K562 (cell line): ENCODE measurements around the gene CACTIN. TPM values are rescaled to one million over a fixed set of nuclear protein-coding genes. Genes with fewer than 3 reads are reported as not detected.

ENCODE experiments used
- ATAC-seq: fragments of 200-7000 bp; cut with Tn5 transposase; 3 replicates; pipeline ENCODE4 v1.9.1; 2020; ENCODE audit warnings: moderate library complexity
- BruUV-seq: library from RNA; stranded (reverse); fragments of 400-500 nt; replicated peaks from 2 replicates; lab custom pipeline; 2021; lab: Mats Ljungman, UMichigan
- CTCF ChIA-PET: fragments of 300-600 bp; formaldehyde crosslinking; extraction: SDS; loops from one replicate; lab custom pipeline; 2021; ENCODE audit warnings: low intra/inter-chr PET ratio; lab: Yijun Ruan, JAX
- POLR2A ChIA-PET: fragments of 300-600, 350-650 bp; sonication (Branson Sonifier 250); formaldehyde crosslinking; extraction: SDS; loops from one replicate; lab custom pipeline; 2021; ENCODE audit warnings: antibody characterized with exemption, inconsistent platforms; lab: Yijun Ruan, JAX
- DNase-seq, 4 experiments: peaks; one replicate each; pipeline versions ENCODE4 v3.0.0 to v3.0.0-alpha.2; 2011 to 2018; ENCODE audit warnings: low spot score in 3 of 4, mixed read lengths in 3 of 4; ENCODE audit errors: extremely low read depth in 1 of 4
- FAIRE-seq: peaks from 2 replicates; lab custom pipeline; 2011; peaks lifted over from hg19 to GRCh38; lab: Jason Lieb, UNC
- H2AFZ ChIP-seq: 2 replicates; pipeline ENCODE4 v1.6.0; 2011; ENCODE audit warnings: low read depth, low read length, control low read depth, inconsistent platforms
- H3K27ac ChIP-seq: fragments of 200-600 bp; 3 replicates; pipeline ENCODE4 v1.8.0; 2011; ENCODE audit warnings: low read depth, mild to moderate bottlenecking, control low read depth, inconsistent platforms, low read length, moderate library complexity, mixed read lengths; ENCODE audit errors: extremely low read depth
- H3K27me3 ChIP-seq, 2 experiments: fragments of 300-600 bp in 1 of 2; 2 replicates in 1 of 2; 3 replicates in 1 of 2; pipeline versions ENCODE4 v1.6.0 to v1.8.0; 2011; ENCODE audit warnings: inconsistent platforms in 2 of 2, low read length in 2 of 2, mild to moderate bottlenecking in 1 of 2, mixed read lengths in 1 of 2, moderate library complexity in 1 of 2; ENCODE audit not compliant: control insufficient read depth in 2 of 2, insufficient read depth in 2 of 2
- H3K36me3 ChIP-seq: fragments of 300-600 bp; 3 replicates; pipeline ENCODE4 v1.8.0; 2011; ENCODE audit warnings: mild to moderate bottlenecking, low read length, inconsistent platforms; ENCODE audit not compliant: control insufficient read depth, insufficient read depth
- H3K4me1 ChIP-seq, 2 experiments: fragments of 200-600 bp in 1 of 2; replicated peaks in 1 of 2; 2 replicates in 1 of 2; 3 replicates in 1 of 2; pipeline versions ENCODE4 v1.5.1 to v1.8.0; 2011; ENCODE audit warnings: inconsistent platforms in 2 of 2, low read length in 2 of 2, mild to moderate bottlenecking in 1 of 2, mixed read lengths in 1 of 2, moderate library complexity in 1 of 2; ENCODE audit not compliant: control insufficient read depth in 2 of 2, insufficient read depth in 2 of 2
- H3K4me2 ChIP-seq: 2 replicates; pipeline ENCODE4 v1.6.1; 2011; ENCODE audit warnings: low read length, control low read depth, inconsistent platforms, mixed read lengths; ENCODE audit not compliant: insufficient read depth
- H3K4me3 ChIP-seq: fragments of 200-600 bp; sonication (generic), shearing (Covaris generic); 2 replicates; pipeline ENCODE4 v1.5.1; 2016; ENCODE audit warnings: control low read depth, inconsistent platforms
- H3K79me2 ChIP-seq: fragments of 200-600 bp; 3 replicates; pipeline ENCODE4 v1.8.0; 2011; ENCODE audit warnings: low read length, inconsistent platforms; ENCODE audit not compliant: control insufficient read depth, insufficient read depth
- H3K9ac ChIP-seq, 2 experiments: 2 replicates each; pipeline versions ENCODE4 v1.6.0 to v1.6.1; 2011; ENCODE audit warnings: low read depth in 2 of 2, low read length in 2 of 2, control low read depth in 1 of 2, inconsistent platforms in 1 of 2, mild to moderate bottlenecking in 1 of 2, mixed read lengths in 1 of 2; ENCODE audit not compliant: insufficient read depth in 1 of 2
- H3K9me1 ChIP-seq: one replicate; pipeline ENCODE4 v1.6.0; 2011; ENCODE audit warnings: inconsistent platforms, mild to moderate bottlenecking, low read length, moderate library complexity; ENCODE audit not compliant: control insufficient read depth, insufficient read depth
- H3K9me3 ChIP-seq: replicated peaks from 2 replicates; pipeline ENCODE4 v1.5.1; 2011; ENCODE audit warnings: low read depth, low read length, inconsistent platforms; ENCODE audit not compliant: control insufficient read depth, insufficient read depth
- H4K20me1 ChIP-seq: replicated peaks from 2 replicates; pipeline ENCODE4 v1.6.1; 2011; ENCODE audit warnings: low read length, inconsistent platforms, mixed read lengths; ENCODE audit not compliant: control insufficient read depth, insufficient read depth
- POLR2G ChIP-seq: fragments of 200-400 bp; formaldehyde crosslinking; IDR thresholded peaks from 2 replicates; pipeline ENCODE4 v1.6.1; 2017; ENCODE audit warnings: low read depth, mild to moderate bottlenecking, antibody characterized with exemption, low read length, moderate library complexity
- ZNF589 ChIP-seq: fragments of 200-800 bp; sonication (Bioruptor generic); IDR thresholded peaks from 2 replicates; pipeline ENCODE4 v1.6.1; 2016; ENCODE audit warnings: low read depth, missing genetic modification characterization, missing compliant biosample characterization
- WGBS: fragments of 100-300 bp; shearing (Covaris generic); methylation state at CpG from one replicate; pipeline ENCODE4 v1.1.6; 2016; ENCODE audit warnings: low coverage, mixed read lengths; ENCODE audit not compliant: insufficient coverage; ENCODE audit errors: missing lambda C conversion rate; 5-methylcytosine and 5-hydroxymethylcytosine counted together
- in situ Hi-C: fragments of 300-500 bp; cut with MboI; formaldehyde crosslinking; loops from 4 replicates; pipeline ENCODE4 v1.15.0; 2018; ENCODE audit warnings: inconsistent platforms, mixed read lengths
- intact Hi-C: fragments of 100-400 bp; cut with micrococcal nuclease; formaldehyde crosslinking; loops from 2 replicates; pipeline ENCODE4 v1.14.2; 2022
- polyA plus RNA-seq, 8 experiments: library from polyadenylated mRNA; depleted of rRNA in 4 of 8; stranded (reverse) in 5 of 8; unstranded in 3 of 8; fragments of >200 nt; fragmentation: Nextera tagmentation in 2 of 8; fragmentation: Illumina TruSeq in 1 of 8; extraction: Ambion mirVana in 2 of 8; extraction: Trizol in 1 of 8; gene quantifications; 2 replicates each; pipeline versions ENCODE4 v1.2.1 to v1.2.3, GENCODE V29; 2011 to 2014; ENCODE audit warnings: inconsistent platforms in 1 of 8, missing spikeins in 1 of 8
- total RNA-seq, 7 experiments: library from RNA; depleted of rRNA in 6 of 7; stranded (reverse); fragments of >200 nt in 6 of 7; fragmentation: Illumina TruSeq in 2 of 7; extraction: Trizol in 2 of 7; gene quantifications; 2 replicates each; pipeline versions ENCODE4 v1.2.1 to v1.2.3, GENCODE V29; 2011 to 2021; ENCODE audit warnings: low replicate concordance in 1 of 7

The CACTIN gene
- total and polyA plus RNA-seq, 9 of the 15 experiments (the other 6 are each of a cell fraction or from before 2014, with no cell fraction given) = 0.15 to 49.2 (median 15.0) TPM

DNA sequence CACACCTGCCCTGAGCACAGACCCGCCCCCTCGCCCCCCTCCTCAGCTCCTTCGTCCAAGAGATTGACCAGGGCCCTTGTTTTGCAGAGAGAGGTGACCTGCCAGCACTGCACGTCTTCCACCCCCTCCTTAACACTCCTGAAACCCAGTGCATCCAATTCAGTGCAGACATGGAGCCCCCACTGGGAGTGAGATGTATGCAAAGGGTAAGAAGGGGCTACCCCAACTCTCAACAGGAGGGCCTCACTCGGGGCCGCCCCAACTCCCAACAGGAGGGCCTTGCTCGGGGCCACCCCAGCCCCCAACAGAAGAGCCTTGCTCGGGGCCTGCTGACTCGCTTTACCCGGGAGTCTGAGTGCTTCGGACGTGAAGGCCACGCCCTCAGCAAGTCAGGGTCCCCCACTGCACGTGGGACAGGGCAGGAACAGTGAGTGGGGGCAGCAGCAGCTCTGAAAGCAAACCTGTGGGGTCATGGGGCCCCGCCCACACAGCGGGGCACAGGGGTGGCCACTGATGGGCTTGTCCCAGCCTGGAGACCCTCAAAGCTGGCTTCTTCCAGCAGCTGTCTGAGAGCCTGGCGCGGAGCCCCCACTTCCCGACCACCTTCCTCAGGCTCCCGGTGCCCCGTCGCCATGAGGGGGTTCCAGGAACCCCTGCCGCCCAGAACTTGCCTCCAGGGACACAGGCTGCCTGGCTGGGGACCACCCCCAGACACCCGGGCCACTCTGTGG lies 5.6 kb downstream of the CACTIN start:
- H3K4me2 ChIP-seq = no peak overlapping the region
- ATAC-seq = no peak
- ChIA-PET POLR2A (interaction anchor here (0.5 to 1.0 kb wide), 5 partner anchors 11 to 132 kb away, joined by 3 to 4 read pairs (median 3); no protein-coding TSS in a partner anchor), CTCF (no interaction called here)
- DNase-seq = no peak
- H3K9me3 ChIP-seq = no peaks in the 10 kb centered on the region
- H3K36me3 ChIP-seq = peaks cover 66% of the 10 kb centered on the region; the same call in 1 of the 3 replicates
- no TSS peak for BruUV-seq
- H2AFZ ChIP-seq = no peak overlapping the region
- TF ChIP-seq ZNF589 (CRISPR knock-in tag) (no peak), POLR2G (peak; percentile 46; the same call in 1 of the 2 replicates)
- peaks cover 4 to 69% of the 10 kb centered on the region in 2 experiments for H3K4me1 ChIP-seq
- in situ Hi-C loops (no loop called here), intact Hi-C loops (no loop called here)
- WGBS = 88% methylated on average over 12 of the region's 24 CpGs
- no peak overlapping the region for H3K4me3 ChIP-seq
- H3K9me1 ChIP-seq = no peaks in the 10 kb centered on the region
- H3K9ac ChIP-seq = no peak overlapping the region; a peak in 1 of 4 replicates
- FAIRE-seq = no peak
- H3K79me2 ChIP-seq = peaks cover 21% of the 10 kb centered on the region
- no peaks in the 10 kb centered on the region for H3K27me3 ChIP-seq
- peaks cover 4% of the 10 kb centered on the region; the same call in 1 of the 2 replicates for H4K20me1 ChIP-seq
- no peak overlapping the region for H3K27ac ChIP-seq
